ENCODE results near the gene PTPRE.

The PTPRE gene

DNA sequence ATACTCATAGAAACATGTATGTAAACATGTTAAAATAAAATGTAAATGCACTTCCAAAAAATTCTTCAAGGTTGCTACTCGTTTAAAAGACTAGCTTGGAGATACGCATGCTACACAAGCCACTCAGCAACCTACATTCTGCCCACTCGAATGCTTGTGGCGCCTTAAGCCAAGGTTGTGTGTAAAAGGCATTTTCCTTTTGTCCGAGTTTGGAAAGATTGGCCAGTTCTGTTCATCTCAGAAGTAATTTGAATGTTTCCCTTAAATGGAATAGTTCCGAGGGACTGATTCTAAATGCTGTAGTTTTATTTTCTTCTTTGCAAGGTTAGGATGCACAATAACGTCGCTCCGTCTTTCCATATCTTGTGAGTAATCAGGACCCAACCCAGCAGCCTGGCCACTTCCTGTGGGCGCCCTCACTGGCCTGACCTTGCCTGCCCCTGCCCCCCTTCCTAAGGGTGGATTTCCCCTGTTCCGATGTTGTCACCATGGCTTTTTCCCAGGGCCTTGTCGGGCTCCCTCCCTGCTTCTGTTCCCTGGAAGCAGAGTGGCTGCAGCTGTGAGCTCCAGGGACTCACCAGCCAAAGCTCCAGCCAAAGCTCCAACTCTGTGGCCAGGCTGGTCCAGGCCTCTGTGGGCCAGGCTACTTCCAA lies 70.6 kb downstream of the PTPRE start:
- DNase-seq (ENCODE audit: low read depth in 1 of 2, low spot score in 1 of 2), result no peak

DNA sequence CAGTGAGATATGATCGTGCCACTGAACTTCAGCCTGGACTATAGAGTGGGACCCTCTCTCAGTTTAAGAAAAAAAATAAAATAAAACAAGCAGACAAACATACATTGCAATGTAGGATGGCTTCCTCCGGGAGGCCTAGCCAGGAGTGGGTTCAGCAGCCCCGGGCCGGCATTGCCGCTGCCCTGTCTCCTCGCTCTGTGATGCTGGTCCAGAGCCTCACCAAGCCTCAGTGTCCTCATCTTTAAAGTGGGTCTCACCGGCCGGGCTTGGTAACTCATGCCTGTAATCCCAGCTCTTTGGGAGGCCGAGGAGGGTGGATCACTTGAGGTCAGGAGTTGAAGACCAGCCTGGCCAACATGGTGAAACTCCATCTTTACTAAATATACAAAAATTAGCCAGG lies 71.6 kb downstream of the PTPRE start:
- no peak for DNase-seq (ENCODE audit: low read depth in 1 of 2, low spot score in 1 of 2)

DNA sequence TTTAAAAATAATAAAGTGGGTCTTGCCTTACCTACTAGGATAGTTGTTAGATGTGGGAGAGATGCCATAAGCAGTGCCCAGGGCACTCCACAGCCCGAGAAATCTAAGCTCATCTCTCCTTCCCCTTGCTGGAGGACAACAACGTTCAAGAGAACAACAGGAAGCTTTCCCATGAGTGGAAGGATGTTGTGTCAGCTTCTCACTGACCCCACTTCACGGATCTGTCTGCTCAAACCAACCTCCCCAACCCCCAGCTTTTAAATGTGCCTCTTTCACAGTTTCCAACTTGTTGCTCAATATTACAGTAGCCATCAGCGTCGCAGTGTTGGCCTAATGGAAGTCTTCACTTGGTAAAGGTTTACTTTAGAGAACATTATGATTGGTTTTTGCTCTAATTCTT lies 72.1 kb downstream of the PTPRE start:
- no peak for DNase-seq (ENCODE audit: low read depth in 1 of 2, low spot score in 1 of 2)

DNA sequence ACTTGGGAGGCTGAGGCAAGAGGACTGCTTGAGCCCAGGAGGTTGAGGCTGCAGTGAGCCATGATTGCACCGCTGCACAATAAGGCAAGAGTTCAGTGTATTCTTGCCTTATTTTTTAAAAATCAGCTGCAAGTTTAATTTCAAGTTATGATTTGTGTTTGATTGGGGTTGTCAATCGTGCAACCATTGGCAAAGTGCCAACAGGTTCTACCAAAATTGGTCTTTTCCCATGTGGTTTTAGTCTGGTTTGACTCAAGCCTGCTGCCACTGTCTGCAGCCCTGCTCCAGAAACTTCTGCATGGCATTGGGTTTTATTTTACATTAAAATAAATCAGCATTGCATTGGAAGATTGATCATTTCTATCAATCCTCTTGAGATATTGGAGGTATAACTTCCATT lies 72.7 kb downstream of the PTPRE start:
- DNase-seq (ENCODE audit: low read depth in 1 of 2, low spot score in 1 of 2), result no peak

DNA sequence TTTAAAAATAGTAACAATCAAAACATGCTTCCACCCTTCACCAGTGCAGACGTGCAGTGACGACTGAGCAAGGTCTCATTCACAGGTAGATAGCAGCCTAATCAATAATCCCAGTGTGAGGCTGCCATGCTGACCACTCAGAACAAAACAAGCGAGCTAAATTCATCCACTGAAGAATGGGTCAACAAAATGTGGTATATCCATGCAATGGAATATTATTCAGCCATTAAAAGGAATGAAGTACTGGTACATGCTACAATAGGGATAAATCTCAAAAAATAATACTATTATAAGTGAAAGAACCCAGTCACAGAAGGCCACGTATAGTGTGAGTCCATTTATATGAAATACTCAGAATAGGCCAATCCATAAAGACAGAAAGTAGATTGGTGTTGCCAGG lies 74.0 kb downstream of the PTPRE start:
- DNase-seq (ENCODE audit: low read depth in 1 of 2, low spot score in 1 of 2), result no peak

DNA sequence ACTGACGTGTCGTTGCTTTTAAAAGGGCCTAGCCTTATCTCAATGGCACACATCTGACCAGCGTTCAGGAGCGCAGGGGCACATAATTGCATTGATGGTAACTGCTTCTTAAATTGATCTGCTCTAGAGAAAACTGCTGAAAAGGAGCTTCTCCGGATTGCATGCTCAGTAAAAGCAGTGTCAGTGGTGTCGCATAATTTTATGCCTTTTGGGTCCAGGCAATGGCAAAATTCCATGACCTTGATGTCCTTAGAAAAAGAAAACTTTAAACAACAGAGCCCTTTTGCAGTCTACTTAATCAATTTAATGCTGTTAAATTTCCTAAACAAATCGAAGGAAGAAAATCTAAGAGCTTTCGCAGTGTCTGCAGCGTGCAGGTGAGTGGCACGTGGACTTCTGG lies 75.7 kb downstream of the PTPRE start:
- no peak for DNase-seq (ENCODE audit: low read depth in 1 of 2, low spot score in 1 of 2)

DNA sequence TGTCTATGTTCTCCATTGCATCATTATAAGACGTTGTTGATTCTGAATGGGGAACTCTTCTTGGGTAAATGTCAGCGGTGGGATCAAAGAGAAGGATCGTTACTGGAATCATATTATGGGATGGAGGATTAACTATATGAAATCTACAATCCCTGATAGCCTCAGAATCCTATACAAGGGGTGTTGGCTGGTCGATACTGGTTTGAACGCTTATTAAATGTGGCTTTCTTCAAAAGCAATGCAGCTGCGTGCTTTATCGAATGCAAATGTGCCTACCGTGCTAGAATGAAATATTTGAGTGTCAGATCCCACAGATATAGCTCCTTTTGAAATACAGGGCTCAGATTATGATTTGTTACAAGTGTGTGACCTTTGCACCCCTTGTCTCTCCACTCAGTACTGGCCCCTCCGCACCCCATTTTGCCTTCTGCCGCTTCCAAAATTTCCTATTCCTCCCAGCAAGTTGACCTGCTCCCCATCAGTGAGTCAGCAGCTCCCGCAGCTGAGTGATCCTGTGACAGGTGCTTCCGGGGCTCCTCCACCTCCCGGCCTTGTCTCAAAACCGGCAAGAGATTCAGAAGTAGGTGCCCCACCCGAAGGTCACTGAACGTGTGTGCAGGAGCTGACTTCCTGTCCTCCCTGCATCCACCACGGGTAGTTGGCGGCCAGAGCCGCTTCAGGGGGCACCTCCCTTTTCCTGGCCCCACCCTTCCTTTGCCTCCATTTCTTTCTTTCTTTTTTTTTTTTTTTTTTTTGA lies 76.6 kb downstream of the PTPRE start:
- DNase-seq (ENCODE audit: low read depth in 1 of 2, low spot score in 1 of 2), result no peak

DNA sequence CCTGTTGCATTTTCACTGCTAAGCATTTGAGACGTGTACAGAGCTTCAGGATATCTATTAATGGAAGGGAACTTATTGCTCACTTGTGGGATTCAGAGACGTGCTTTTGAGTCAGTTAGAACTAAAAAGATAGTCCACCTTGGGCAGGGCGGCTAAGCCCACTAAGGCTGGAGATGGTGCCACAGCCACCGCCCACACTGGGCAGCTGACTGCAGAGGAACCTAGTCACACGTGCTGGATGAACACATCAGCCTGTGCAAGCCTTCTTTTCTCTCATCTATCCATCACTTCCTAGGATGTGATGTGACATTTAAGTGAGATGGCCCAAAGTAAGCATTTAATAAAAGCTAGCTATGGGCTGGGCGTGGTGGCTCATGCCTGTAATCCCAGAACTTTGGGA lies 78.0 kb downstream of the PTPRE start:
- DNase-seq (ENCODE audit: low read depth in 1 of 2, low spot score in 1 of 2), result no peak

DNA sequence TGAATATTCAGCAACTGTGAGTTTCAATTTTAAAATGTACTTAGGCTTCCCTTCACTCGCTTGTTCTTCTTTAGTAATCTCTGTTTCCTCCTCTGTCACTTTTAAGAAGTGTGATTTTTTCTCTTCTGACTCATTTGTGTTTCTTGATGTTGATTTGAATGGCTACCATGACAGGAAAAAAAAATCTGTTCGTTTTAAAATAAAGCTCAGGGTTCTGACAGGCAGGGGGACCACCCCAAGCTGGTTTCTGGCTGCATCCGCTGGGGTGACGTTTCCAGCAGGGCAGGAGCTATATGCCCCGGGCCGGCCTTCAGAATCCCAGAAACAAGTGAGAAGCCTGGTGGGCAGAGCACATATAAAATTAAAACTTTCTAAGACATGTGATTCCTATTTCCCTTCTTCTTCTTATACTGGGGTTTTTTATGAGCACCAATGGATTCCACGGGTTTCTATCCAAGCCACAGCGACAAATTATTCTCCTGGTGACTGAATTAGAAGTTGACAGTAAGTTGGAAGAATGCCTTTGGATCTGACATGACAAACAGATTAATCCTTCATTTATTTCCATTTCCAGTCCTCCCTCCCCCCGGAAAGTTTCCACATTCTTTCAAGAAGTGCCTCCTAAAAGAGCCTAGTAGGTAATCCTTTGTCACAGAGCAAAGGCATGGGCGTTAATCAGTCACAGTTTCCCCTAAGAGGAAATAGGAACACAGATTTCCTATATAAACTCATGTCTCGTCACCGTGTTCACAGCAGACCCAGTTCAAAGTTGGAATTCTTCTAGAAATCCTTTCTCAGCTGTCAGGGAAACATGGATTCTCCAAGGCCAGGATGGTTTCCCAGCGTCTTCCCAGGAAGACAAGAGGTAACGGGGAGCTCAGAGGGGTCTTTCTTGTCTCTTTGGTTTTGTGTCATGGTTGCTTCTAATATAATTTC lies 79.9 kb downstream of the PTPRE start:
- DNase-seq (ENCODE audit: low read depth in 1 of 2, low spot score in 1 of 2), result no peak

DNA sequence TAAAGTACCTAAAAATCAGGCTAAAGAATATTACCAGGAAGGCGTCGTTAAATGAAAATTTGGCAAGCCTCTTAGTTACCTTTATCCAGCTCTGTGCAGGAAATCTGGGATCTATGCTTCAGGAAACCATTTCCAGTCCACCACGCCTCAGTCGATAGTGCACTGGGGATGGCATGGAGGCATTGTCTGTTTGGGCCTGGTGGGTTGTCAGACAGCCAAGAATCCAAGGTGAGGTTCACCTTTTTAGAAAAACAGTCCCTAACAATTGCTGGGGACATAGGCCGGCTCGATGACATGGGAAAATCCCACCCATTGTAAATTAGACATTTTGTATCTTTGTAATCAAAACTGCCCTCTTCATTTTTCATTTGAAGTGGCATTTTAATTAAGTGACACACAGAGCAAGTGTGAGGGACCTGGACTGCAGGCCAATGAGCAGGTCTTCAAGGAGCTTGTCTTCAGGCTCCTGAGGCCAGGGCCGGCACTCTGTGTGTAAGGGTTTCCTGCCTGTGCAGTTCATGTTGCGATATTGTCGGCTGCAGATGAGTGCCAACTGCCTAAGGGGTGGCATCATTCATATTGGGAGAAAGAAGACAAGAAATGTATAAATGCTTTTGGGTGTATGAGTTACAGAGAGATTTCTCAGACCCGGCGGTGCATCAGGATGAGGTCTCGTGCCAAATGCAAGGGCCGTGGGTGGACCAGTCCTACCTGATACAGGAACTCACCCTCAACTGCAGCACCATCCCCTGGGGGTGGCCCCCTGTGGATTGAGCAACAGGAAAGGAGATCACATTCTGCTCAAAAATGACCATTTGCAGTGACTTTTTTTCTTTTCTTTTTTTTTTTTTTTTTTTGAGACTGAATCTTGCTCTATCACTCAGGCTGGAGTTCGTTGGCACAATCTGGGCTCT lies 80.8 kb downstream of the PTPRE start:
- DNase-seq (ENCODE audit: low read depth in 1 of 2, low spot score in 1 of 2), result no peak

DNA sequence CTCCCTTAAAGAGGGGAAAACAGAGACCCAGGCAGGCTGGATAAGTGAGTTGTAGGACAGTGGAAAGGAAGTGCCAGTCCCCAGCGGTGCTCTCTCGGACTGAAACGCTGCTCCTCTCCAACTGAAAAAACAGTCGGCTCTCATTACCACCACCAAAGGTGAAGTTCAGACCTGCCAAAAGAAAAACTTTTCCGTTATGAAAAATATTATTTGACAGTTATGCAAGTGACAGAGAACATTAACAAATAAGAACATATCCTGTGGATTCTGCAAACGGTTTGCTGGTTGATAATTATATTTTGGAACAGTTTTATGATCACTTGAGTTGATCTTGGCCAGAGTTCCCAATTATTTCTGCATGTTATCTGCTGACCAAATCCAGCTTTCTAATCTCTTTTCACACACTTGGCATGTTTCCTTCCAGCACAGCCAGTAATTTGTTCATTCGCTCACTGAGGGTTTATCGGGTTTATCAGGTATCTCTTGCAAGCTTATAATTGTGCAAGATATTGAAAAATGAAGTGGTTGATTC lies 82.6 kb downstream of the PTPRE start:
- DNase-seq (ENCODE audit: low read depth in 1 of 2, low spot score in 1 of 2), result no peak

DNA sequence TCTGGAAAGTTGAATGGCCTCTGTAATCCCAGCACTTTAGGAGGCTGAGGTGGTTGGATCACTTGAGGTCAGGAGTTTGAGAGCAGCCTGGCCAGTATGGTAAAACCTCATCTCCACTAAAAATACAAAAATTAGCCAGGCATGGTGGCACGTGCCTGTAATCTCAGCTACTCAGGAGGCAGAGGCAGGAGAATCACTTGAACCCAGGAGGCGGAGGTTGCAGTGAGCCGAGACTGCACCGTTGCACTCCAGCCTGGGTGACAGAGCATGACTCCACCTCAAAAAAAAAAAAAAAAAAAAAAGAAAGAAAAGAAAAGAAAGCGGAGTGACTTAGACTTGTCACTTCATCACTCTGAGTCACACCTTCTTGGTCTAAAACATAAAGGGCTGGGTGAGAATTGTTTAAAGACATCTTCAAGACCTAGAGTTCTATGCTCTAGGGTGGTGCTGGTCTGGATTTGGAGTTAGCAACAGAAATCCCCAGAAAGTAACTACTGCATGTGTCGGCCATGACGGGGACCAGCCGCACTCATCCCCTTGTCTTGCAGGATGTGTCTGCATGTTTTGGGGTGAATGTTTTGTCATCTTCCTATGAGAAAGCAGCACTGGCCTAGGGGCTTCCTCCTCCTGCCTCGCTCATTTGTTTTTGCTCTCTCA lies 83.4 kb downstream of the PTPRE start:
- DNase-seq (ENCODE audit: low read depth in 1 of 2, low spot score in 1 of 2), result peak in 1 of 2 donors; percentile 9

DNA sequence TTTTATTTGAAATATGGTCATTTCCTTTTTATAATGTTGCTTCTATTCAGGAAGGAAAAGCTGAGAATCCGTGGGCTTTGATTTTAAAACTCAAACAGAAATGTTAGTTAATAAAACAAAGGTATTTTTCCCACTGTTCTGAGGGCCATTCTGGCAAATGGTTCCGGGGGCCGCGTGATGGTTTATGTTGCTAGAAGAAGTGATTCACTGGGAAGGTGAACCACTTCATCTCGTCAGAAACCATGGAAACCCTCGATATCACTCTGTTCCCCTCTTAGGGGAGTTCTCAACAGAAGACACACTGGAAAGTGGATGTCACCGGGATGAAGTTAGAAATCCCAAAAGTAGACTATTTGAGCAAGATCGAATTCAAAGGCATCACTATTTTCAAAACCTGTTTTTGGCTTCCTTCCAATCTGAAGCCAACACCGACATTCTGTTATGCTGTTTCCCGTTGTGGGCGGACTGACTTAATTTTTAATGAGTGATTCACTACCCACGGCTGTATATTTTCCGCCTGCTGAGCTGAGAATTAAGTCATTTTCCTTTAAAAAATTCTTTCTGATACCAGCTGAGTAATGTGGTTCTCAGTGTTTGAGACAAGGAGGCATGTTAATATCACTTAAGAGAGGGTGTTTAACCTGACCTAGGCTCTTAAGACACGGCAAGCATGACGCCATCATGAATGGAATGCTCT lies 84.1 kb downstream of the PTPRE start:
- DNase-seq (ENCODE audit: low read depth in 1 of 2, low spot score in 1 of 2), result no peak

DNA sequence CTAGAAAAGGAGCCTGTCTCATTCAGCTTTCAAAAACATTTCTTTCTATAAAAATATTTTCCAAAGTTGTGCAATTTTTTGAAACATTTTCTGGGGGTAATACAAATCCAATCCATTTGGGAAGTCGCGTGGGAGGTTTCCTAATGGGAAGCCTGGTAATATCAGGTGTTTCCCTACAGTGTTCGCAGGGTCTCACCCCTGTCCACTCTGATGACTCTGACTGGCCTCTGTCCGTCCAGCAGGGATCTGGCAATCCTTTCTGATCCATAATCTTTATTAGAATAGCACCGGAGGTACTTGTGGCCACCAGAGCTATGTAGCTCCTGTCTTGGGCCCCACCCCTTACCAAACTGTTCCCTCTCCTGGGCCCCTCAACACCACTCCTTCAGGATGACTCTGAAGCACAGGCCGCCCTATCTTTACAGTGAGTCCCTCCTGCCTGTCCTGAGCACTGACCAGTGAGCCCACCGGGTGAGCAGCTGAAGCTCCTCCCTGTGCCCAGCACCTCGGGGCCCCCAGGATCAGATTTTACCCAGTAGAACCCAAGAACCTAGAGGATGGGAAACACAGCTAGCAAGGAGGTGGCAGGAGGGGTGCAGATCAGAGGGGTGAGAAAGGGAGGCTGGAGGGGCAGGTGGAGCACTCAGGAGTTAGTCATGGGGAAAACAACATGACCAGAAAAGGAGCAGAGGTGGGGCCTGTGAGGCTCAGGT lies 84.8 kb downstream of the PTPRE start:
- DNase-seq (ENCODE audit: low read depth in 1 of 2, low spot score in 1 of 2), result no peak

DNA sequence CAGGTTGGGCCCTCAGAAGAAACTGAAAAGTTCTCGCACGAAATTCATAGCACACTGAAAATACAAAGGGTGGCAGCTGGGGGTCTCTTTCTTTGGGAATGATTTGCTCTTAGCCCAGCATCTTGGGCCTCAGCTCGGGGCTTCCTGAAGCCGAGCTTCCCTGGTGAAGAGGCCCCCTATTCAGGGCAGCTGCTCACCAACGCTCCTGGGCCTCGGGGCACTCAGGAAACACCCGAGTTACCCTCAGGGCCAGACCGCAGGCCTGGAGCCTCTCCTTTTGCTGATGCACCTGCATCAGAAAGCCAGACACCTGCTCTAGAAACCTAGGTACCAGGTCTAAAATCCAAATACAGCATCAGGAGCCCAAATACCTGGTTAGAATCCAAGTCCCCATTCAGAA lies 85.5 kb downstream of the PTPRE start:
- DNase-seq (ENCODE audit: low read depth in 1 of 2, low spot score in 1 of 2), result no peak

DNA sequence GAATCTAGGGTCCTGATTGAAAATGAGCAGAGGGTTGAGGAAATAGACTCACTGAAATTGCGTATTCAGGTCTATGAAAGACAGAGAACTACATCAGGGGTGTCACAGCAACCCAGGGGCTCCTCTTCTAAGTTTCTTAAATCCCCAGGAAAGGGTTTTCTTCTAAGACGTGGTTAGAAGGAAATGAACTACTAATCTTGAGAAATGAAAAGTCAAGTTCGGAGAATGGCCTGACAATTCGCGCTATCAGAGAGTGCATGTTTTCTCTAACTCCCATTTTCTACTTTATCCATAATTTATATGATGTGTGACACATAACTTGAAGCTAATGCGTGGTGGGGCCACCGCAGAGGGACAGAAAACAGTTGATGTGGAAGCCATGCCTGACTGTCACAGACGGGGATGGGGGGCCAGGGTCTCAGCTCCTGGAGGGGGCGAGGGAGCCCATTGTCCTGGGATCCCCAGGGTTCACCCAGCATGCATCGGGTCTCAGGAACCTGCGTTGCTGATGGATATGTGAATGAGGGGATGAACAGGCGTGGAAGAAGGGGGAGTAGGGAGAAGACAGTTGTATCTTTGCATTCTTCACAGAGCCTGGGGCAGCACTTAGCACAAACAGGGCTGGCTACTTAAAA lies 86.3 kb downstream of the PTPRE start:
- DNase-seq (ENCODE audit: low read depth in 1 of 2, low spot score in 1 of 2), result no peak

DNA sequence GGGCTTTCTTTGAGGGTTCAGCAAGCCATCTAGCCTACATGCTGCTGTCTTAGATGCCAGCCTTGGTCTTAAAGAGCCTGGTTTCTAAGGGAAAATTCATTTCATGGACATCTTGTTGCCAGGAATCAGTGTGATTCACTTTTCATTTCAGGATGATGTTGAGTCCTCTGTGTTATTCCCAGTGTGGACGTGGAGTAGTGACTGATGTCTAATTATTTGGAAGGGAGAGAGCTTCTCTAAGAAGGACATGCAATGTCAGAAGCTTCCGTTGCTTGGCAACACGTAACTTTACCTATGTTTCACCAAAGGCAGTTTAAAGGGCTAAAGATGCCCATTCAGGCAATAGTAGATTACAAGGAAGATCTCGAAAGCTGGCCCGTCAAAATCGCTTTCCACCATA lies 89.0 kb downstream of the PTPRE start:
- no peak for DNase-seq (ENCODE audit: low read depth in 1 of 2, low spot score in 1 of 2)

DNA sequence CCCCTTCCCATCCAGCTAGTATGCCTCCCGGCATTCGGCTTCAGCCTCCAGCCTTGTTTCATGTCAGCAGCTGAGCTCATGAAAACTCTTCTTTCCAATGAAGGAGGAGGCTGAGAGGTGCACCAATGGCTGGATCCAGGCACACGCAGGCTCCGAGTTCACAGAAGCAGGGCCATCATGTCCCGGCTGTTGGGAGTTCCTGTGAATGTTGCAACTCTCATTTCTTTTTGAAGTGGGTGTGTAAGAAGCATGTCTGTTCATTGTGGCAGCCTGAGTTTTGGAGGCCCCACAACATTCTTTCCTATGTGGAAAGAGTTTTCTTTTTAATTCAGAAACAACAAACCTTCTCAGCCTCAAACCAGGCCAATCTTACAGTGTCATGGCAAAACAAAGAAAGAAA lies 89.7 kb downstream of the PTPRE start:
- DNase-seq (ENCODE audit: low read depth in 1 of 2, low spot score in 1 of 2), result no peak
